ENCODE measurements around the gene CRYBB1.

CRYBB1 gene

DNA sequence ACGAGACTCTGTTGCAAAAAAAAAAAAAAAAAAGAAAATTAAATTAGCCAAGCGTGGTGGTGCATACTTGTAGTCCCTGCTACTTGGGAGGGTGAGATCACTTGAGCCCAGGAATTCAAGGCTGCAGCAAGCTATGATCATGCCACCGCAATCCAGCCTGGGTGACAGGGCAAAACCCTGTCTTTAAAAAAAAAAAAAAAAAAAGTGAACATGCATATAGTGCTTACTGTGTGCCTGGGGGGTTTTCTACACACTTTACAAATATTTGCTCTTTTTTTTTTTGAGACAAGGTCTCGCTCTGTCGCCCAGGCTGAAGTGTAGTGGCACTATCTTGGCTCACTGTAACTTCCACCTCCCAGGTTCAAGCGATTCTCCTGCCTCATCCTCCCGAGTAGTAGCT lies 40.7 kb downstream of the CRYBB1 start:
- DNase-seq (ENCODE audit: low read depth in 2 of 2) = no peak

DNA sequence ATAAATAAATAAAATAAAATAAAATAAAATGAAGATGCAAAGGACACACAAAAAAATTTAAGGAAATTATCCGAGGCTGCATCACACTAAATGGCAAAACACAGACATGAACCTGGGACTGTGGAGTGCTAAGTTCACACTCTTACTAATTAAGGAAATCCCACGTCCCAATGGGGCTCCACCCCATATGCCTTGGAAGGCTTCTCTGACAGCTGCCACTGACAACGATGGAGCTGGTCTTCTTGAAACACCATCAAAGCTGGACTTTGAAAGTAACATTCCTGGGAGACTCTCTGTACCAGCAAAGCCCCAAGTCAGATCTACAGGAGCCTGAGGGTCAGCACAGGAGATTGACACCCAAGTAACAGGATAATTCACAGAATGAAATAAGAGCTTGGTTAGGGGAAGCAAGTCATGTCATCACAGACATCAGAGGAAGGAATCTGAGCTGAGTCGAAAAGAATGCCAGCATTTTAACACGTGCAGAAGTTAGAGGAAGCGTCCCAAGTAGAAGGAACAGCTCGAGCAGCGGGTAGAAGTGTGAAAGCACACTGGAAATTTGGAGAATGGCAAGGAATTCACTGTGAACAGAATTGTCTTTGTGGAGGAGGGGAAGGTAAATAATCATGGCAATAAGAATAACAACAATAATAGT lies 41.7 kb downstream of the CRYBB1 start:
- no peak for DNase-seq (ENCODE audit: low read depth in 2 of 2)

DNA sequence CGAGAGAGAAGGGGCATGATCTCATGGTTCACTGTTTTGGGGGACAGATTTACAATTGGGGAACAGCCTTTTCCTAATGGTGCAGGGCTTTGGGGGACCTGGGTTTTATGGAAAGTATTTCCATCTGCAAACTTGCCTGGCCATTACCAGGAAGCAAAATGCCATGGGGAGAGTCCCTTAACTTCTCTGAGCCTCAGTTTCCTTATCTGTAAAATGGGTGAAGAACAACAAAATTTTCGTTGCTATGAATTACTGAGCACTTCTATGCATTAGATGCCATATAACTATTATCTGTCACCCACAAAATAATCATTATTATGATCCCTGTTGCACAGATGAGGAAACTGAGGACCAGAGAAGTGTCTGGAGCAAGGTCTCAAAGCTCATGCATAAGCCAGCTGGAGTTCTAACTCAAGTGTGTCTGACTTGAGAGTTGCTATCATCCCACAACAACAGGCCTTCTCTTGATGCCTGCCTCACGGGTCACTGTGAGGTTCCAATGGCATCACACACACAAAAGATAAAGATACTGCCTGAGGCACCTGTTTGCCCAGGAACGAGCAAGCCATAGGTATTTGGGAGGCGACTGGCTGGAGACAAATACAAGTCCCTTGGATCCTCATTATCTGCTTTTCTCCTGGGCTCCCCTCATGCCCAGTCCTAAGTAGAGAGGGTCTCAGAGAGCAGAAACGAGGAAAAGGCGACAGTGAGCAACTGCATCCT lies 43.7 kb downstream of the CRYBB1 start:
- no peak for DNase-seq (ENCODE audit: low read depth in 2 of 2)

DNA sequence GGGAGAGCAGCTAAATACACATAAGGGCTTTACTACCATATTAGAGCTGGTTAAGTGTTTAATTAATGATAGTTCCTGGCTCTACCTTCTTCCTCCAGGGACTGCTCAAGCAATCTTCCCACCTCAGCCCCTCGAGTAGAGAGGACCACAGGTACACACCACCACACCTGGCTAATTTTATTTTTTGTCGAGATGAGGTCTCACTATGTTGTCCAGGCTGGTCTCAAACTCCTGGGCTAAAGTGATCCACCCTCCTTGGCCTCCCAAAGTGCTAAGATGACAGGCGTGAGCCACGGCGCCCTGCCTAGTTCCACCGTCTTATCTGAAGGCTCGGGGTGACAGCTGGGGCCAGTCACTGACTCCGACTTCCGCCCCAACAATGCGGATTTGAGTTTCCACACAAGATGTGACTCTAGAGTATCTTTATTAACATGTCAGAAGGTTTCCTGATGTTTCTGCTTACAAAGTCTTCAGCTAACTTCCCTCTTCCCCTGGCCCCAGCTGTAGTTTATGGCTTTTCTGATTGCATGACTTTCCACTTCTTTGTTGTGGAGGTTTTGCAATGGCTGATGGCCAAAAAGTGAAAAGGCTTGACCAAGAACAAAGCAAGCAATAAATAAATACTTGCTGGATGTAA lies 44.7 kb downstream of the CRYBB1 start:
- DNase-seq (ENCODE audit: low read depth in 2 of 2) = no peak

- no peak for DNase-seq (ENCODE audit: low read depth in 2 of 2)
Measured at GRCh38 chr22:26570864-26571525, 46.8 kb downstream of the CRYBB1 start.

DNA sequence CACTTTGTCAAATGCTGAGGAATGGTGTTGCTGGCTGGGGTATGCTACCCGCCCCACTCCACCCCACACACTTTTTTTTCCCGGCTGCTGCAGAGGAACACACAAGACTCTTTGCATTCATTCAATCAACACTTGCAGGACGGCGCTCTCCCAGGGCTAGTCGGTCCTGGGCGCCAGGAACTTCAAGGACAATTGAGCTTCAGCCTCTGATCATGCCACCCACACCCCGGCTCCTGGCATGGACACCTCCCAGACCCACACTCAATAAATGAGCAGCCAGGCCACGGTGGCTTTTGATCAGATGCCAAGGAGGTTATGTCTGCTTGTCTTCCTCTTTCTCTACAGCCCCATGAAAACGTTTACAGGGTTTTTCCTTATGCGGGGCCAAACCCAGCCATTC lies 47.7 kb downstream of the CRYBB1 start:
- DNase-seq (ENCODE audit: low read depth in 2 of 2) = no peak

DNA sequence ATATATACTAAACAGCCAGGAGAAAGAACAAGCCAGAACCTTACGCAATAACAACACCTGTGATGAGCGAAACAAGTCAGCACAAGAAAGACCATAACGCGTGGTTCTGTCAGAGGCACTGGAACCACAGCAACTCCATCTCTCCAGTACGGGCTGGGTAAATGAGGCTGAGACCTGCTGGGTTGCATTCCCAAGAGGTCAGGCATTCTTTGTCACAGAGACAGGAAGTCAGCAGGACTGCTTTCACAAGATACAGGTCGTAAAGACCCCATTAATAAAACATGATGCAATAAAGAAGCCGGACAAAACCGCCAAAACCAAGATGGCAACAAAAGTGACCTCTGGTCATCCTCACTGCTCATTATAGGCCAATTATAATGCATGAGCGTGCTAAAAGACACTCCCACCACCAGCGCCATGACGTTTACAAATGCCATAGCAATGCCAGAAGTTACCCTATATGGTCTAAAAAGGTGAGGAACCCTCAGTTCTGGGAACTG lies 49.6 kb downstream of the CRYBB1 start:
- DNase-seq (ENCODE audit: low read depth in 2 of 2) = no peak

- no peak for DNase-seq (ENCODE audit: low read depth in 2 of 2)
Measured at GRCh38 chr22:26567610-26568009, 50.2 kb downstream of the CRYBB1 start.

- DNase-seq (ENCODE audit: low read depth in 2 of 2) = no peak
Measured at GRCh38 chr22:26566994-26567393, 50.8 kb downstream of the CRYBB1 start.

- no peak for DNase-seq (ENCODE audit: low read depth in 2 of 2)
Measured at GRCh38 chr22:26565889-26566288, 51.9 kb downstream of the CRYBB1 start.

GRCh38 chr22:26565181-26565580 lies 52.6 kb downstream of the CRYBB1 start:
- DNase-seq (ENCODE audit: low read depth in 2 of 2) = no peak

GRCh38 chr22:26564672-26565071 lies 53.2 kb downstream of the CRYBB1 start:
- no peak for DNase-seq (ENCODE audit: low read depth in 2 of 2)

DNA sequence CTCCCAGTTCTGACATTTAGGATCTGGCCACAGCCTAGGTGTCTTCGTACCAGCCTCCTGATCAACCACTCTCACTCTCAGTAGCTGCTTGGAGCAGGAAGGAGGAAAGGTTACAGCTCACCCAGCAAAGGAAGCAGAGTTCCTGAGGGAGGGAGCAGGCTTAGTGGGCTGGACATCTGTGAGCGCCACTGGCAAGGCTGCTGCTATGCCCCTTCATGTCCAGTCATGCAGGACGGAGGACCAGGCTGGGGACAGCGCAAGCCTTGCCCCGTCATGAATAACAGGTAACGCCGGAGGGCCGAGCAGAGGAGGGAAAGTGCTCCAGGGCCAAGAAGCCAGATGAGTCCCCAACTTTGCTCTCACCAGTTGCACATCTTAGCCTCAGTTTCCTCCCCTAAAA lies 53.6 kb downstream of the CRYBB1 start:
- DNase-seq (ENCODE audit: low read depth in 2 of 2) = no peak

DNA sequence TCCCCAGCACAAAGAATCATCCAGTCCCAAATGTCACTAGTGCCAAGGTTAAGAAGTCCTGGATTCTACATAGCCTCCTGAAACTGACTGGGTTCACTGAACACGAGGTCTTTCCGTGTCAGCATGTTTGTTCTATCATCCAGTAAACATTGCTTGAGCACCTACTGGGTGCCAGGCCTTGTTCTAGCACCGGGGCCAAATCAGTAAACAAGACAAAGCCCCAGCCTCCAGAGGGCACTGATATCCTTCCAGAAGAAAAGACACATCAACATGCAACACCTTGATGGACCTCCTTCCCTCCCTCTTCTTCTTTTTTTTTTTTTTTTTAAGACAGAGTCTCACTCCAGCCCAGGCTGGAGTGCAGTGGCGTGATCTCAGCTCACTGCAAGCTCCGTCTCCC lies 54.8 kb downstream of the CRYBB1 start:
- DNase-seq (ENCODE audit: low read depth in 2 of 2) = no peak

GRCh38 chr22:26561756-26562417 lies 55.9 kb downstream of the CRYBB1 start:
- no peak for DNase-seq (ENCODE audit: low read depth in 2 of 2)

DNA sequence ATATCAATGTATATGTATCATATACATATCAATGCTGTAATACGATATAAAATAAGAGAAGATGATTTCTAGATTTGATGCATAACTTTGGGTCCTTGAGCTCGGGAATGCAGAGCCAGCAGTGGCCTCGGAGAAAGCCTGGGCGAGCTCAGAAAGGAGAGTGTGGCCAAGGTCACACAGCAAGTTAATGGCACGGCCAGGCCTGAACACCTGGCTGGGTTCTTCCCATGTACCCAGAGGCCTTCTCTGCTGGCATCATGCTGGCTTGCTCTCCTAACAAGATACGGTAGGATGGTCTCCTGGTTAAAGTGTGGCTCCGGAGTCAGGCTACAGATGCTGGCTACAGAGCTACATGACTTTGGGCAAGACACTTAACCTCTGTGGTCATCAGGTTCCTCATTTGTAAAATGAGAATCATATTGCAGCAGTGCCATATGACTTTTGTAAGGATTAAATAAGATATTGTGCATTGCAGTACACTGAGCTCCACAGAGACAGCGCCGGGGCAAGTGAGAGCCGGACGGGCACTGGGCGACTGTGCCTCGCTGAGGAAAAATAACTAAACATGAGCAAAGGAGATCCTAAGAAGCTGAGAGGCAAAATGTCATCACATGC lies 57.8 kb downstream of the CRYBB1 start:
- DNase-seq (ENCODE audit: low read depth in 2 of 2) = no peak

GRCh38 chr22:26558248-26558895 lies 59.5 kb downstream of the CRYBB1 start:
- DNase-seq (ENCODE audit: low read depth in 2 of 2) = no peak

DNA sequence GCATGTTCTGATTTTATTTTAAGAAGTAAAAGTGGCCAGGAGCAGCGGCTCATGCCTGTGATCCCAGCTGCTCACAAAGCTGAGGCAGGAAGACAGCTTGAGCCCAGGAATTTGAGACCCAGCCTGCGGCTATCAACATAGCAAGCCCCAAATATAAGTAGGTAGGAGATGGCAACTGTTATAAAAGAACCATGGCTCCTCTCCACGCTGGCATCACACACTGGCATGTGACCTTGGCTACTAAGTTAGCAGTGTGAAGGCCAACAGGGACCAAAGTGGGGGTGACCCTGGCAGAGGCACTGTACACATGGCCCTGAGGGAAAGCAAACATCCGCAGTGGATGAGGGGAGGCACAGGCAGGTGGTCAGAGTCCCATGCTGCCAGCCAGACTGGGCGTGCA lies 60.9 kb downstream of the CRYBB1 start:
- DNase-seq (ENCODE audit: low read depth in 2 of 2) = no peak

GRCh38 chr22:26555478-26555877 lies 62.3 kb downstream of the CRYBB1 start:
- DNase-seq (ENCODE audit: low read depth in 2 of 2) = no peak

GRCh38 chr22:26554956-26555355 lies 62.9 kb downstream of the CRYBB1 start:
- DNase-seq (ENCODE audit: low read depth in 2 of 2) = no peak
